ENCODE results near the gene XPO5. TPM values are rescaled to one million over a fixed set of nuclear protein-coding genes. Genes with fewer than 3 reads are reported as not detected.

The XPO5 gene
- polyA plus RNA-seq, 2 donors, result 10.1 to 14.3 TPM

DNA sequence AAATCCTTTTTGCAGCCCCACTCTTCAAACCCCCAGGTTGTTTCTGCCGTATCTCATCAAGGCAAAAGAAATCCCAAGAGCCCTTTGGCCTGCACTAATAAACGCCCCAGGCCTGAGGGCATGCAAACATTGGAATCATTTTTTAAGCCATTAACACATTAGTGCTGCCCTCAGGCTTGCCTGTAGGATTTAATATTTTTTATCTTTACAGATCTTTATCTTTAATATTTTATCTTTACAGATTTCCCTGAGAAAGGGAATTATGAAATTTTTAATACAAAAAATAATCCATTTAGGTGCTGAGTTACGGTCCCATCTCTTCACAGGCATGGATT is 38.5 kb upstream of the XPO5 start:
- H3K27ac ChIP-seq (ENCODE audit: low read depth in 2 of 2, low read length in 1 of 2), result no peak overlapping the region
- no peak overlapping the region for H3K4me3 ChIP-seq (ENCODE audit: low read depth in 1 of 2, low read length in 2 of 2)
- no peaks in the 10 kb centered on the region for H3K4me1 ChIP-seq (ENCODE audit: control insufficient read depth in 2 of 2, insufficient read depth in 2 of 2, low read length in 1 of 2)
- peaks cover 0 to 8% of the 10 kb centered on the region in 2 donors for H3K36me3 ChIP-seq (ENCODE audit: control insufficient read depth in 2 of 2, insufficient read depth in 2 of 2, low read length in 1 of 2)
- 67 to 76% methylated on average over 3 of the region's 3 CpGs for WGBS, 2 donors
- H3K9me3 ChIP-seq (ENCODE audit: control insufficient read depth in 2 of 2, insufficient read depth in 1 of 2, low read depth in 1 of 2, low read length in 1 of 2), result no peaks in the 10 kb centered on the region
- no peaks in the 10 kb centered on the region for H3K27me3 ChIP-seq (ENCODE audit: control insufficient read depth in 1 of 2, insufficient read depth in 2 of 2, low read length in 2 of 2)

DNA sequence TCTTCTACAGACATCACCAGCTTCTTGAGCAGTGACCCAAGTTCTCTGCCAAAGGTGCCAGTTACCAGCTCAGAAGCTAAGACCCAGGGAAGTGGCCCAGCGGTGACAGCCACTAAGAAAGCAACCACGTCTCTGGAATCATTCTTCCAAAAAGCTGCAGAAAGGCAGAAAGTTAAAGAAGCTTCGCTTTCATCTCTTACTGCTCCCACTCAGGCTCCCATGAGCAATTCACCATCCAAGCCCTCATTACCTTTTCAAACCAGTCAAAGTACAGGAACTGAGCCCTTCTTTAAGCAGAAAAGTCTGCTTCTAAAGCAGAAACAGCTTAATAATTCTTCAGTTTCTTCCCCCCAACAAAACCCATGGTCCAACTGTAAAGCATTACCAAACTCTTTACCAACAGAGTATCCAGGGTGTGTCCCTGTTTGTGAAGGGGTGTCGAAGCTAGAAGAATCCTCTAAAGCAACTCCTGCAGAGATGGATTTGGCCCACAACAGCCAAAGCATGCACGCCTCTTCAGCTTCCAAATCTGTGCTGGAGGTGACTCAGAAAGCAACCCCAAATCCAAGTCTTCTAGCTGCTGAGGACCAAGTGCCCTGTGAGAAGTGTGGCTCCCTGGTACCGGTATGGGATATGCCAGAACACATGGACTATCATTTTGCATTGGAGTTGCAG is 38.0 kb upstream of the XPO5 start:
- Histone ChIP-seq H3K36me3 (ENCODE audit: control insufficient read depth in 2 of 2, insufficient read depth in 2 of 2, low read length in 1 of 2) (peaks cover 0 to 8% of the 10 kb centered on the region in 2 donors), H3K9me3 (ENCODE audit: control insufficient read depth in 2 of 2, insufficient read depth in 1 of 2, low read depth in 1 of 2, low read length in 1 of 2) (no peaks in the 10 kb centered on the region), H3K4me1 (ENCODE audit: control insufficient read depth in 2 of 2, insufficient read depth in 2 of 2, low read length in 1 of 2) (no peaks in the 10 kb centered on the region), H3K27me3 (ENCODE audit: control insufficient read depth in 1 of 2, insufficient read depth in 2 of 2, low read length in 2 of 2) (no peaks in the 10 kb centered on the region), H3K4me3 (ENCODE audit: low read depth in 1 of 2, low read length in 2 of 2) (no peak overlapping the region), H3K27ac (ENCODE audit: low read depth in 2 of 2, low read length in 1 of 2) (no peak overlapping the region)
- WGBS, 2 donors, result 91 to 93% methylated on average over 6 of the region's 6 CpGs

DNA sequence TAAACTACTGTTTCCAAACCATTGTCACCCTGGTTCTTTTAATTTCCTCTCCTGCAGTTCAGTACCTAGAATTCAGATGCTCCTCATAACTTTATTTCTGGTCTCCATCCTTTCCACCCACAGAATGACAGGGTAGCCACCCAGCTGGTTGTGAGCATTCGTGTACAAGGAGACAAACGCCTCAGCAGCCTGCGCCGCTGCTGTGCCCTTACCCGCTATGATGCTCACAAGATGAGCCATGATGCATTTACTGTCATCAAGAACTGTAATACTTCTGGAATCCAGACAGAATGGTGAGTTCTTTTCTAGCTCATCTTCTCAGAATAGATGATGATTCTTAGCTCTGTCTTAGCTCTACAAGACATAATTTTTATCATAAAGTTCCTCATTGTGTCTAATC is 34.6 kb upstream of the XPO5 start:
- Histone ChIP-seq H3K27me3 (ENCODE audit: control insufficient read depth in 1 of 2, insufficient read depth in 2 of 2, low read length in 2 of 2) (no peaks in the 10 kb centered on the region), H3K9me3 (ENCODE audit: control insufficient read depth in 2 of 2, insufficient read depth in 1 of 2, low read depth in 1 of 2, low read length in 1 of 2) (no peaks in the 10 kb centered on the region), H3K4me3 (ENCODE audit: low read depth in 1 of 2, low read length in 2 of 2) (no peak overlapping the region), H3K4me1 (ENCODE audit: control insufficient read depth in 2 of 2, insufficient read depth in 2 of 2, low read length in 1 of 2) (no peaks in the 10 kb centered on the region), H3K27ac (ENCODE audit: low read depth in 2 of 2, low read length in 1 of 2) (no peak overlapping the region), H3K36me3 (ENCODE audit: control insufficient read depth in 2 of 2, insufficient read depth in 2 of 2, low read length in 1 of 2) (peaks cover 0 to 8% of the 10 kb centered on the region in 2 donors)
- 94 to 96% methylated on average over 5 of the region's 5 CpGs for WGBS, 2 donors

DNA sequence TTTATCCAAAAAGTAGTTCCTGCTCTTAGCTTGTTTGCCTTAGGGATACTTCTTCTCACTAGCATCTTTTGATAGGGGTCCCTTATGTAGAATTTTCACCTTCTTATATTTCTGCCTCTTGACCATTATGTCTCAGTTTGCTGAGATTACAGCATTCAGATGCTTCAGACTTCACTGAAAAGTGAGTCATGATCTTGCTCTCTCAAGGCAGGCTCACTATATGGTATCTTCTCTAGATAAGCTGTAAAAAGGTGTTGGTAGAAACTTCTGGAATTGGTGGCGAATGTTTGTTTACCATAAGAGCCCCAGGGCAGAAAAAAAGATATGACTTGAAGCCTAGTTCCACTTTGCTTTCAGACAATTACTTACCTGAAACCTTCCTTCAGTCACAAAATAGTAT is 33.6 kb upstream of the XPO5 start:
- no peaks in the 10 kb centered on the region for H3K9me3 ChIP-seq (ENCODE audit: control insufficient read depth in 2 of 2, insufficient read depth in 1 of 2, low read depth in 1 of 2, low read length in 1 of 2)
- WGBS, 2 donors, result 88 to 93% methylated on average over 1 of the region's 1 CpG
- no peak overlapping the region for H3K27ac ChIP-seq (ENCODE audit: low read depth in 2 of 2, low read length in 1 of 2)
- no peak overlapping the region for H3K4me3 ChIP-seq (ENCODE audit: low read depth in 1 of 2, low read length in 2 of 2)
- no peaks in the 10 kb centered on the region for H3K4me1 ChIP-seq (ENCODE audit: control insufficient read depth in 2 of 2, insufficient read depth in 2 of 2, low read length in 1 of 2)
- no peaks in the 10 kb centered on the region for H3K27me3 ChIP-seq (ENCODE audit: control insufficient read depth in 1 of 2, insufficient read depth in 2 of 2, low read length in 2 of 2)
- peaks cover 0 to 8% of the 10 kb centered on the region in 2 donors for H3K36me3 ChIP-seq (ENCODE audit: control insufficient read depth in 2 of 2, insufficient read depth in 2 of 2, low read length in 1 of 2)

DNA sequence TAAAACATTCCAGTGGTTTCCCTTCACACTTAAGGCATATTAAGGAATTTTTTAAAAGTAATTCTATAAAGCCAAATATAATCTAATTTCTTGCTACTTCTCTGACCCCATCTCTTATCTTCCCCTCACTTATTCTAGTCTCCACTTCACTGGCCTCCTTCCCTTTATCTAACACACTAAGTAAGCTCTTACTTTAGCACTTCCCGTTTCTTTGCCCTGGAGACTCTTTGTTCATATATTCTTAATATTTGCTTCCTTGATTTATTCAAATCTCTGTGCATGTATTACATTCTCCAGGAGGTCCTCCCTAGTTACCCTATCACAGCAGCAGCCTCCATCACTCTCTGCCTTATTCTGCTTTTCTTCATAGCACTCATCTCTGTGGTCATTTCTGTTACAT is 33.0 kb upstream of the XPO5 start:
- Histone ChIP-seq H3K36me3 (ENCODE audit: control insufficient read depth in 2 of 2, insufficient read depth in 2 of 2, low read length in 1 of 2) (peaks cover 0 to 3% of the 10 kb centered on the region in 2 donors), H3K27ac (ENCODE audit: low read depth in 2 of 2, low read length in 1 of 2) (no peak overlapping the region), H3K4me1 (ENCODE audit: control insufficient read depth in 2 of 2, insufficient read depth in 2 of 2, low read length in 1 of 2) (no peaks in the 10 kb centered on the region), H3K4me3 (ENCODE audit: low read depth in 1 of 2, low read length in 2 of 2) (no peak overlapping the region), H3K27me3 (ENCODE audit: control insufficient read depth in 1 of 2, insufficient read depth in 2 of 2, low read length in 2 of 2) (no peaks in the 10 kb centered on the region), H3K9me3 (ENCODE audit: control insufficient read depth in 2 of 2, insufficient read depth in 1 of 2, low read depth in 1 of 2, low read length in 1 of 2) (no peaks in the 10 kb centered on the region)
- 63 to 84% methylated on average over 1 of the region's 1 CpG for WGBS, 2 donors

DNA sequence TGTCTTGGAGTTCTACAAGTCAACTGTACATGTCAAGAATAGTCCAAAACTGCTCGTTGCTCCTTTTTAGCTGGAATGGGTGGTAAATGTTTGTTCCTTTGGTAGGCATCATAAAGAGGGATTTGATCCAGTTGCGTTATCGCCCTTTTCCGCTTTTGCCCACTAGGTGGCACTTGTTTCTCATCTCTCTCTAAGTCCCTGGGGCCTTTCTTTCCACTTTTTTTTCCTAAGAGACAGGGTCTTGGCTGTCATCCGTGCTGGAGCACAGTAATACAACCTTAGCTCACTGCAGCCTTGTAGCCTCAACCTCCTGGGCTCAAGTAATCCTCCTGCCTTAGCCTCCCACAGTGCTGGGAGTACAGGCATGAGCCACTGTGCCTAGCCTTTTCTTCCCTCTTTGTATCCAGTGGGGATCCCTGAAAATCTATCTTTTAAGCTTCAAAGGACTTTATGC is 32.5 kb upstream of the XPO5 start:
- Histone ChIP-seq H3K27ac (ENCODE audit: low read depth in 2 of 2, low read length in 1 of 2) (no peak overlapping the region), H3K9me3 (ENCODE audit: control insufficient read depth in 2 of 2, insufficient read depth in 1 of 2, low read depth in 1 of 2, low read length in 1 of 2) (no peaks in the 10 kb centered on the region), H3K36me3 (ENCODE audit: control insufficient read depth in 2 of 2, insufficient read depth in 2 of 2, low read length in 1 of 2) (no peaks in the 10 kb centered on the region), H3K4me3 (ENCODE audit: low read depth in 1 of 2, low read length in 2 of 2) (no peak overlapping the region), H3K27me3 (ENCODE audit: control insufficient read depth in 1 of 2, insufficient read depth in 2 of 2, low read length in 2 of 2) (no peaks in the 10 kb centered on the region), H3K4me1 (ENCODE audit: control insufficient read depth in 2 of 2, insufficient read depth in 2 of 2, low read length in 1 of 2) (no peaks in the 10 kb centered on the region)
- WGBS, 2 donors, result 5 to 7% methylated on average over 5 of the region's 5 CpGs

DNA sequence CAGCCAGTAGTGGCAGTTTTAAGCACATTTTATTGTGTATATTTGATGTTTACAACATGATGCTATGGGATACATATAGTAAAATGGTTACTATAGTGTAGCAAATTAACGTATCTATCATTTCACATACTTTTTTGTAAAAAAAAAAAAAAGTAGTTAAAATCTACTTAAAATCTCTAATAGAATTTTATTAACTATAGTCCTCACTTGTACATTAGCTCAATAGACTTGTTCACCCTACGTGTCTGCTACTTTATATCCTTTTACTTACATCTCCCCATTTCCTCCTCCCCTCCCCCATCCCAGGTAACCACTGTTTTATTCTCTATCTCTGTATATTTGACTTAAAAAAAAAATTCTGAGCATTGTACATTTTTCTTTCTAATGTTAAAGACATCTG is 30.2 kb upstream of the XPO5 start:
- Histone ChIP-seq H3K9me3 (ENCODE audit: control insufficient read depth in 2 of 2, insufficient read depth in 1 of 2, low read depth in 1 of 2, low read length in 1 of 2) (no peaks in the 10 kb centered on the region), H3K4me3 (ENCODE audit: low read depth in 1 of 2, low read length in 2 of 2) (no peak overlapping the region), H3K27me3 (ENCODE audit: control insufficient read depth in 1 of 2, insufficient read depth in 2 of 2, low read length in 2 of 2) (no peaks in the 10 kb centered on the region), H3K4me1 (ENCODE audit: control insufficient read depth in 2 of 2, insufficient read depth in 2 of 2, low read length in 1 of 2) (no peaks in the 10 kb centered on the region), H3K27ac (ENCODE audit: low read depth in 2 of 2, low read length in 1 of 2) (no peak overlapping the region), H3K36me3 (ENCODE audit: control insufficient read depth in 2 of 2, insufficient read depth in 2 of 2, low read length in 1 of 2) (no peaks in the 10 kb centered on the region)
- 90% methylated on average over 2 of the region's 2 CpGs for WGBS, 2 donors

DNA sequence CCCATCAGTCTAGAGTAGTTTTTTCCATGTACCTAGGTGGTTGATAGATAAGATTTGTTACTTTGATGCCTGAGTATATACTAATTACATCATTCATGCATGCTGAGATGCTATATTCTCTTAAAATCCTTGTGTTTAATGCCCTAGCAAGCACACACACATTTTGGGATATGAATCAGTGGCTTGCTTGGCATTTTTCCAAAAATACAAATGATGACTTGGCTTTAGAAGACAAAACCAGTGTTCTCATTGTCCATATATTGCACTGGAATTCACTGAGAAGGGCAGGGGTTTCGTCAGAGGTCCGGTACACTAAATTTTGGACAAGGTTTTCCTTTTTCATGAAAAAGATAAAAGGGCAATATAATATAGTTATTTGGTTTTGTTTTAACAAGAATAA is 28.3 kb upstream of the XPO5 start:
- Histone ChIP-seq H3K27me3 (ENCODE audit: control insufficient read depth in 1 of 2, insufficient read depth in 2 of 2, low read length in 2 of 2) (no peaks in the 10 kb centered on the region), H3K27ac (ENCODE audit: low read depth in 2 of 2, low read length in 1 of 2) (no peak overlapping the region), H3K36me3 (ENCODE audit: control insufficient read depth in 2 of 2, insufficient read depth in 2 of 2, low read length in 1 of 2) (no peaks in the 10 kb centered on the region), H3K4me1 (ENCODE audit: control insufficient read depth in 2 of 2, insufficient read depth in 2 of 2, low read length in 1 of 2) (no peaks in the 10 kb centered on the region), H3K9me3 (ENCODE audit: control insufficient read depth in 2 of 2, insufficient read depth in 1 of 2, low read depth in 1 of 2, low read length in 1 of 2) (no peaks in the 10 kb centered on the region), H3K4me3 (ENCODE audit: low read depth in 1 of 2, low read length in 2 of 2) (no peak overlapping the region)
- 74 to 91% methylated on average over 2 of the region's 2 CpGs for WGBS, 2 donors

DNA sequence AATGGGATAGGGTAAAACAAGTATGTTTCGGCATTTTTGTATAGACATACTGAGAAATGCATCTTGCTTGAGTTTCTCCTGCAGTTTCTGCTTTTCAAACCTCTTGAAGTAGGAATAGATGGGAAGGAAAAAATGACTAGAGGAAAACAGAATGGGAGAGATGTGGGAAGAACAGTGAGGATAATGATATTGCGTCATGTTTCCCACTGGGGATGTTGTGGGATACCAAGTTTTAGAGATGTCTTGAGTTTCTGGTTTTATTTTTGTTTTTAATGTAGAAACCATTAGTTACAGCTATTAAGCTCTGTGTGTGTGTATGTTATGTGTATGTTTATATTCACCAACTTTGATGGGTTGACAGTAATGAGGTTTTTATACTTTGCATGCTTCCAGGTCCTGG is 24.8 kb upstream of the XPO5 start:
- Histone ChIP-seq H3K27ac (ENCODE audit: low read depth in 2 of 2, low read length in 1 of 2) (no peak overlapping the region), H3K4me3 (ENCODE audit: low read depth in 1 of 2, low read length in 2 of 2) (no peak overlapping the region), H3K36me3 (ENCODE audit: control insufficient read depth in 2 of 2, insufficient read depth in 2 of 2, low read length in 1 of 2) (no peaks in the 10 kb centered on the region), H3K4me1 (ENCODE audit: control insufficient read depth in 2 of 2, insufficient read depth in 2 of 2, low read length in 1 of 2) (no peaks in the 10 kb centered on the region), H3K27me3 (ENCODE audit: control insufficient read depth in 1 of 2, insufficient read depth in 2 of 2, low read length in 2 of 2) (no peaks in the 10 kb centered on the region), H3K9me3 (ENCODE audit: control insufficient read depth in 2 of 2, insufficient read depth in 1 of 2, low read depth in 1 of 2, low read length in 1 of 2) (no peaks in the 10 kb centered on the region)
- 91 to 92% methylated on average over 2 of the region's 2 CpGs for WGBS, 2 donors

DNA sequence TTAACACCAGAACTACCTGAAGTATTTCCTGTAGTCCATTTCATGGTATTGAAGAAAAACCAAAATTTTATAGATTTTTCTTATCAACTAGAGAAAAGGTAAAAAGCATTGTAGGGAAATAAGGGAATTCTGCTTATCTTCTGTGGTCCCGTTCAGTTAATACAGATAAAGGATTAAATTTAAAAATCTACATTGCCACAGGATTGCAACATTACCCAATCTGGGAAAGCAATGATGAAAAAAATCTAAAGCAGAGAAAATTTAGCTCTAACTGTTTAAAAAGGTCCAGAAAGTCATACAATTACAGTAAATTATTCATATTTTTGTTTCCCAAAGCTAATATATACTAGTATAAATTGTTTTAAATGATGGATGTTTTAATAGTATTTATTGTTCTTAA is 18.1 kb upstream of the XPO5 start:
- Histone ChIP-seq H3K36me3 (ENCODE audit: control insufficient read depth in 2 of 2, insufficient read depth in 2 of 2, low read length in 1 of 2) (no peaks in the 10 kb centered on the region), H3K4me1 (ENCODE audit: control insufficient read depth in 2 of 2, insufficient read depth in 2 of 2, low read length in 1 of 2) (no peaks in the 10 kb centered on the region), H3K4me3 (ENCODE audit: low read depth in 1 of 2, low read length in 2 of 2) (no peak overlapping the region), H3K27ac (ENCODE audit: low read depth in 2 of 2, low read length in 1 of 2) (no peak overlapping the region), H3K9me3 (ENCODE audit: control insufficient read depth in 2 of 2, insufficient read depth in 1 of 2, low read depth in 1 of 2, low read length in 1 of 2) (no peaks in the 10 kb centered on the region), H3K27me3 (ENCODE audit: control insufficient read depth in 1 of 2, insufficient read depth in 2 of 2, low read length in 2 of 2) (no peaks in the 10 kb centered on the region)
- 81 to 88% methylated on average over 1 of the region's 1 CpG for WGBS, 2 donors
